ENCODE data around the gene PPP1R17. TPM values are rescaled to one million over a fixed set of nuclear protein-coding genes. Genes with fewer than 3 reads are reported as not detected.

The PPP1R17 gene
- total RNA-seq, 1 experiment from 2014 or later = not detected

- Histone ChIP-seq H3K27me3 (ENCODE audit: insufficient read depth, low read length) (no peaks in the 10 kb centered on the region), H4K20me1 (ENCODE audit: insufficient read depth) (no peaks in the 10 kb centered on the region), H3K27ac (ENCODE audit: low read depth, low read length) (no peak overlapping the region), H3K9me3 (ENCODE audit: control insufficient read depth in 1 of 2, insufficient read depth in 1 of 2, low read depth in 1 of 2, low read length in 2 of 2) (no peaks in the 10 kb centered on the region), H2AFZ (ENCODE audit: low read depth, low read length, poor library complexity, severe bottlenecking) (no peak overlapping the region), H3K9ac (ENCODE audit: low read length) (no peak overlapping the region), H3K4me1 (ENCODE audit: control insufficient read depth in 1 of 2, insufficient read depth in 2 of 2, low read length in 2 of 2) (no peaks in the 10 kb centered on the region), H3K36me3 (ENCODE audit: control insufficient read depth in 1 of 2, insufficient read depth in 2 of 2, low read length in 2 of 2) (no peaks in the 10 kb centered on the region), H3K4me2 (ENCODE audit: low read length) (no peak overlapping the region), H3K79me2 (ENCODE audit: insufficient read depth, low read length) (no peaks in the 10 kb centered on the region), H3K9me2 (ENCODE audit: insufficient read depth) (no peaks in the 10 kb centered on the region), H3K4me3 (replicated peaks in 1 of 2; ENCODE audit: low read depth in 1 of 2, low read length in 2 of 2) (no peak overlapping the region)
- POLR2A ChIA-PET = no interaction called here
- RAD21 ChIA-PET (ENCODE audit: low non-redundant PET in 1 of 2, low total read pairs in 2 of 2, uncharacterized antibody in 2 of 2, unreplicated experiment in 2 of 2) = no interaction called here
- no peak for DNase-seq (ENCODE audit: low read depth, low spot score)
- ATAC-seq = no peak
- BruUV-seq (replicated peaks) = no TSS peak
- no peak for TF ChIP-seq JUND (IDR thresholded peaks at IDR 0.05)
- TF ChIP-seq ZFX (IDR thresholded peaks at IDR 0.05) = no peak
- no peak for TF ChIP-seq ATF3 (IDR thresholded peaks at IDR 0.05)
- no peak for TF ChIP-seq CTCF (IDR thresholded peaks at IDR 0.05 in 2 of 3, conservative IDR thresholded peaks at IDR 0.05 in 1 of 3; ENCODE audit: borderline replicate concordance in 1 of 3, insufficient read depth in 1 of 3, low read depth in 2 of 3, low read length in 2 of 3)
- TF ChIP-seq POLR2A (IDR thresholded peaks at IDR 0.05; ENCODE audit: borderline replicate concordance, extremely low read depth, insufficient read depth, insufficient read length) = no peak
- CTCF ChIA-PET = no interaction called here
- intact Hi-C loops (cut with micrococcal nuclease) = no loop called here
Measured at GRCh38 chr7:31716355-31716754, 29.3 kb downstream of the PPP1R17 start.

GRCh38 chr7:31720366-31720765 is 33.4 kb downstream of the PPP1R17 start:
- H2AFZ ChIP-seq (ENCODE audit: low read depth, low read length, poor library complexity, severe bottlenecking) = no peak overlapping the region
- intact Hi-C loops (cut with micrococcal nuclease) = no loop called here
- no peaks in the 10 kb centered on the region for H3K9me2 ChIP-seq (ENCODE audit: insufficient read depth)
- ChIA-PET CTCF (no interaction called here), POLR2A (no interaction called here), RAD21 (ENCODE audit: low non-redundant PET in 1 of 2, low total read pairs in 2 of 2, uncharacterized antibody in 2 of 2, unreplicated experiment in 2 of 2) (no interaction called here)
- TF ChIP-seq YY1 (IDR thresholded peaks at IDR 0.05; ENCODE audit: extremely low read depth, insufficient replicate concordance, low read depth, low read length) (no peak), POLR2A (IDR thresholded peaks at IDR 0.05; ENCODE audit: borderline replicate concordance, extremely low read depth, insufficient read depth, insufficient read length) (no peak), EZH2 (IDR thresholded peaks at IDR 0.05) (no peak), RAD21 (IDR thresholded peaks at IDR 0.05; ENCODE audit: low read depth) (no peak), FOSL1 (IDR thresholded peaks at IDR 0.05; ENCODE audit: low read depth) (no peak)
- H3K4me2 ChIP-seq (ENCODE audit: low read length) = no peak overlapping the region
- no peaks in the 10 kb centered on the region for H3K9me3 ChIP-seq (ENCODE audit: control insufficient read depth in 1 of 2, insufficient read depth in 1 of 2, low read depth in 1 of 2, low read length in 2 of 2)
- BruUV-seq (replicated peaks) = no TSS peak
- no peaks in the 10 kb centered on the region for H3K4me1 ChIP-seq (ENCODE audit: control insufficient read depth in 1 of 2, insufficient read depth in 2 of 2, low read length in 2 of 2)
- no peaks in the 10 kb centered on the region for H4K20me1 ChIP-seq (ENCODE audit: insufficient read depth)
- DNase-seq (ENCODE audit: low read depth, low spot score) = no peak
- no peak for ATAC-seq
- no peaks in the 10 kb centered on the region for H3K79me2 ChIP-seq (ENCODE audit: insufficient read depth, low read length)
- no peaks in the 10 kb centered on the region for H3K36me3 ChIP-seq (ENCODE audit: control insufficient read depth in 1 of 2, insufficient read depth in 2 of 2, low read length in 2 of 2)
- H3K4me3 ChIP-seq (replicated peaks in 1 of 2; ENCODE audit: low read depth in 1 of 2, low read length in 2 of 2) = no peak overlapping the region
- no peak overlapping the region for H3K27ac ChIP-seq (ENCODE audit: low read depth, low read length)
- no peak overlapping the region for H3K9ac ChIP-seq (ENCODE audit: low read length)
- H3K27me3 ChIP-seq (ENCODE audit: insufficient read depth, low read length) = peaks cover 10% of the 10 kb centered on the region; the same call in 1 of the 2 replicates

Measured in HCT116 (cell line).